Fibroblast of lung (primary cell): ENCODE results near the gene FBXW9.

Experiments
- EZH2 ChIP-seq: IDR thresholded peaks from 2 replicates; pipeline ENCODE4 v1.5.1; 2012; ENCODE audit warnings: low read length, control low read depth, mild to moderate bottlenecking; ENCODE audit errors: missing control alignments
- TF ChIP-seq, protein P1 (sequence below), 2 donors: IDR thresholded peaks in 1 of 2; conservative IDR thresholded peaks in 1 of 2; 1 replicate in 1 of 2; 2 replicates in 1 of 2; pipeline ENCODE4 v1.5.1; 2011 to 2012; ENCODE audit warnings: low read length in 2 of 2, control low read depth in 1 of 2, inconsistent platforms in 1 of 2, low read depth in 1 of 2, mild to moderate bottlenecking in 1 of 2

DNA sequence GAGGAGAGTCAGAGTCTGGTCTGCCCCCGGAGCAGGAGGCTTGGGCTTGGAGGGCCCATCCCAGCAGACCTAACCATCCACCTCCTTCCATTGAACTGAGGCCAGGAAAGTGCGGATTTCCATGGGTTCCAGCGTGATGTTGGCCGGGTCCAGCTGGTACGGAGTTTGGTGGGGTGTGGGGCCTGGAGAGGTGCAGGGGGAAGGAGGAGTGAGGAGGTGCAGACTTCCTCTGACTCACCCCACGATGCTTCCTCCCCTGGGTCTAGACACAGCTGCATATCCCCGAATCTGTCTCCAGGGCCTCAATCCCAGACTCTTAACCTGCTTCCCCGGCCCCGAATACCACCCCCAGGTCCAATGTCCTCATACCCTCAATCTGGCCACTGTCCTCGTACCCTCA lies 49.9 kb downstream of the FBXW9 start:
- TF ChIP-seq, protein P1, sequence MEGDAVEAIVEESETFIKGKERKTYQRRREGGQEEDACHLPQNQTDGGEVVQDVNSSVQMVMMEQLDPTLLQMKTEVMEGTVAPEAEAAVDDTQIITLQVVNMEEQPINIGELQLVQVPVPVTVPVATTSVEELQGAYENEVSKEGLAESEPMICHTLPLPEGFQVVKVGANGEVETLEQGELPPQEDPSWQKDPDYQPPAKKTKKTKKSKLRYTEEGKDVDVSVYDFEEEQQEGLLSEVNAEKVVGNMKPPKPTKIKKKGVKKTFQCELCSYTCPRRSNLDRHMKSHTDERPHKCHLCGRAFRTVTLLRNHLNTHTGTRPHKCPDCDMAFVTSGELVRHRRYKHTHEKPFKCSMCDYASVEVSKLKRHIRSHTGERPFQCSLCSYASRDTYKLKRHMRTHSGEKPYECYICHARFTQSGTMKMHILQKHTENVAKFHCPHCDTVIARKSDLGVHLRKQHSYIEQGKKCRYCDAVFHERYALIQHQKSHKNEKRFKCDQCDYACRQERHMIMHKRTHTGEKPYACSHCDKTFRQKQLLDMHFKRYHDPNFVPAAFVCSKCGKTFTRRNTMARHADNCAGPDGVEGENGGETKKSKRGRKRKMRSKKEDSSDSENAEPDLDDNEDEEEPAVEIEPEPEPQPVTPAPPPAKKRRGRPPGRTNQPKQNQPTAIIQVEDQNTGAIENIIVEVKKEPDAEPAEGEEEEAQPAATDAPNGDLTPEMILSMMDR (conservative IDR thresholded peaks at IDR 0.05 in 1 of 2, IDR thresholded peaks at IDR 0.05 in 1 of 2; ENCODE audit: low read depth in 1 of 2, low read length in 2 of 2), result no peak
- no peak for TF ChIP-seq EZH2
